ENCODE results near the gene CILP2.

DNA sequence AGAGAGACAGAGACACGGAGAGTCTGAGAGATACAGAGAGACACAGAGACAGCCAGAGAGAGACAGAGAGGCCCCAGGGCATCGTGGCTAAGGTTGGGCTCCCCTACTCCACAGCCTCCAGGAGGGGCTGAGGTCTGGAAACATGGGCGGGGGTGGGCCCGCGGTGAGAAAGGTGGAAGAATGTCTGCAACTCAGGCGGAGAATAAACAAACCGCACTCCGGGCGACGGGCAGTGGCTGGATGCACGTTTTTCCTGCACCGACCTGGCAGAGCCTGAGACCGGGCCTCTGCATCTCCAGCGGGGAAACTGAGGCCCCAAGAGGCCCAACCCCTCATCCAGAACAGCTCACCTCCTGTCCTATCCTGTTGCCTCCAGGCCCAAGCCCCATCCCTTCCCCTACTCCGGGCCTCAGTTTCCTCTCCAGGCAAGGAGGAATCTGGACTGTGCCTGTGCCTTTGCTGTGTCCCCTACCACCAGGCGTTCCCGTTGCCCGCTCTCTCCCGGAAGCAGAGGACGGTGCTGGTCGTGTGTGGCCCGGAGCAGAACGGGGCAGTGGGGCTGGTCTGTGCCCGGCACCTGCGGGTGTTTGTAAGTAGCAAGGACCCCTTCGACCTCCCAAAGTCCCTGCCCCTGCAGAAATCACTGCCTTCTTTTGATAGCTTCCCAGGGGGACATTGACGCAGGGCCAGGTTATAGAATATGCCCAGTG is 3.4 kb upstream of the CILP2 start:
- TF ChIP-seq GATA3 (IDR thresholded peaks at IDR 0.05; ENCODE audit: low read depth, low read length) (no peak), GATA2 (IDR thresholded peaks at IDR 0.05; ENCODE audit: low read depth, low read length) (no peak)
